CD14-positive monocyte (primary cell): ENCODE measurements around the gene TSHZ1. TPM values are rescaled to one million over a fixed set of nuclear protein-coding genes. Genes with fewer than 3 reads are reported as not detected.

Experiments
- DNase-seq, 3 donors: peaks; one replicate each; pipeline ENCODE4 v3.0.0-alpha.2; 2011 to 2022
- H2AFZ ChIP-seq: 2 replicates; pipeline ENCODE4 v1.6.0; 2012; ENCODE audit warnings: mild to moderate bottlenecking, low read depth, low read length, inconsistent platforms; ENCODE audit not compliant: insufficient read depth, poor library complexity, severe bottlenecking
- H3K27ac ChIP-seq, 2 donors: 1 replicate in 1 of 2; 2 replicates in 1 of 2; pipeline ENCODE4 v1.5.1; 2012 to 2013; ENCODE audit warnings: low read length in 2 of 2, control low read depth in 1 of 2, inconsistent platforms in 1 of 2, low read depth in 1 of 2, mild to moderate bottlenecking in 1 of 2
- H3K27me3 ChIP-seq, 2 donors: one replicate each; pipeline versions ENCODE4 v1.6.0 to v1.6.1; 2011 to 2013; ENCODE audit warnings: low read length in 2 of 2; ENCODE audit not compliant: control insufficient read depth in 2 of 2, insufficient read depth in 2 of 2
- H3K36me3 ChIP-seq, 2 donors: replicated peaks in 1 of 2; 1 replicate in 1 of 2; 2 replicates in 1 of 2; pipeline versions ENCODE4 v1.5.1 to v1.6.1; 2012 to 2013; ENCODE audit warnings: low read length in 2 of 2, control low read depth in 1 of 2, inconsistent platforms in 1 of 2, mild to moderate bottlenecking in 1 of 2; ENCODE audit not compliant: insufficient read depth in 2 of 2, control insufficient read depth in 1 of 2
- H3K4me1 ChIP-seq, 2 donors: 1 replicate in 1 of 2; 2 replicates in 1 of 2; pipeline versions ENCODE4 v1.5.1 to v1.6.1; 2012 to 2013; ENCODE audit warnings: low read length in 2 of 2, control low read depth in 1 of 2, inconsistent platforms in 1 of 2, mild to moderate bottlenecking in 1 of 2, moderate library complexity in 1 of 2; ENCODE audit not compliant: insufficient read depth in 2 of 2, control insufficient read depth in 1 of 2
- H3K4me2 ChIP-seq: replicated peaks from 2 replicates; pipeline ENCODE3; 2012; ENCODE audit warnings: low read length, moderate library complexity, mild to moderate bottlenecking; ENCODE audit not compliant: poor library complexity, severe bottlenecking; ENCODE audit errors: extremely low read depth
- H3K4me3 ChIP-seq, 3 experiments: fragments of 200-600 bp in 1 of 3; sonication (generic) in 1 of 3; replicated peaks in 1 of 3; 1 replicate in 2 of 3; 2 replicates in 1 of 3; pipeline ENCODE4 v1.5.1; 2011 to 2013; ENCODE audit warnings: low read length in 3 of 3, mild to moderate bottlenecking in 3 of 3, control low read depth in 2 of 3, low read depth in 2 of 3, inconsistent platforms in 1 of 3, moderate library complexity in 1 of 3
- H3K79me2 ChIP-seq: 2 replicates; pipeline ENCODE4 v1.6.0; 2012; ENCODE audit warnings: mild to moderate bottlenecking, control low read depth, inconsistent platforms, low read length, moderate library complexity; ENCODE audit not compliant: insufficient read depth
- H3K9ac ChIP-seq: 2 replicates; pipeline ENCODE4 v1.6.0; 2017; ENCODE audit warnings: low read length, mild to moderate bottlenecking; ENCODE audit not compliant: insufficient read depth, poor library complexity, severe bottlenecking
- H3K9me3 ChIP-seq, 2 donors: replicated peaks in 1 of 2; 1 replicate in 1 of 2; 2 replicates in 1 of 2; pipeline versions ENCODE4 v1.5.1 to v1.6.1; 2012 to 2013; ENCODE audit warnings: low read length in 2 of 2, control low read depth in 1 of 2; ENCODE audit not compliant: control insufficient read depth in 1 of 2, insufficient read depth in 1 of 2
- H4K20me1 ChIP-seq: 2 replicates; pipeline ENCODE4 v1.6.0; 2012; ENCODE audit warnings: mild to moderate bottlenecking, low read length, control low read depth, moderate library complexity; ENCODE audit not compliant: insufficient read depth
- H3K27ac Mint-ChIP-seq, 7 donors: one replicate each; pipeline ENCODE4 v1.8.0; 2020; ENCODE audit warnings: mild to moderate bottlenecking in 7 of 7, mixed read lengths in 7 of 7, moderate library complexity in 6 of 7, inconsistent platforms in 2 of 7
- H3K27me3 Mint-ChIP-seq, 3 donors: one replicate each; pipeline ENCODE4 v1.8.0; 2021 to 2022; ENCODE audit warnings: low read depth in 3 of 3, mild to moderate bottlenecking in 3 of 3, mixed read lengths in 3 of 3, moderate library complexity in 3 of 3, inconsistent platforms in 1 of 3
- H3K36me3 Mint-ChIP-seq, 2 donors: one replicate each; pipeline ENCODE4 v1.8.0; 2020; ENCODE audit warnings: mixed read lengths in 2 of 2, inconsistent platforms in 1 of 2, mild to moderate bottlenecking in 1 of 2
- H3K4me1 Mint-ChIP-seq: one replicate; pipeline ENCODE4 v1.8.0; 2020; ENCODE audit warnings: mild to moderate bottlenecking, mixed read lengths
- H3K4me3 Mint-ChIP-seq, 2 donors: one replicate each; pipeline ENCODE4 v1.8.0; 2020; ENCODE audit warnings: mild to moderate bottlenecking in 2 of 2, mixed read lengths in 2 of 2, moderate library complexity in 1 of 2
- H3K9me3 Mint-ChIP-seq, 7 donors: one replicate each; pipeline ENCODE4 v1.8.0; 2020 to 2022; ENCODE audit warnings: mixed read lengths in 7 of 7, mild to moderate bottlenecking in 6 of 7, moderate library complexity in 6 of 7, inconsistent platforms in 2 of 7
- CTCF ChIP-seq: fragments of 200-600 bp; IDR thresholded peaks from one replicate; pipeline ENCODE4 v1.8.0; 2022; ENCODE audit warnings: antibody characterized with exemption, mild to moderate bottlenecking
- WGBS: methylation state at CpG from one replicate; pipeline ENCODE4 v1.1.5; 2013; ENCODE audit warnings: missing lambda C conversion rate; ENCODE audit not compliant: insufficient coverage; 5-methylcytosine and 5-hydroxymethylcytosine counted together
- intact Hi-C, 2 donors: fragments of 100-400 bp; cut with micrococcal nuclease; formaldehyde crosslinking; loops; one replicate each; pipeline versions ENCODE4 v1.15.0 to v1.15.1; 2023
- polyA plus RNA-seq, 3 donors: library from polyadenylated mRNA; depleted of rRNA in 1 of 3; unstranded in 2 of 3; stranded (reverse) in 1 of 3; fragments of 300-500 nt in 2 of 3; fragments of >200 nt in 1 of 3; fragmentation: Illumina TruSeq in 2 of 3; gene quantifications; 1 replicate in 2 of 3; 2 replicates in 1 of 3; pipeline ENCODE4 v1.2.3, GENCODE V29; 2012 to 2021

TSHZ1 gene
- polyA plus RNA-seq, 3 donors = 0.76 to 3.3 (median 1.4) TPM

- H3K4me1 ChIP-seq = peaks cover 0 to 17% of the 10 kb centered on the region in 2 donors
- H3K4me2 ChIP-seq = no peak overlapping the region
- peaks cover 13% of the 10 kb centered on the region for H3K79me2 ChIP-seq
- intact Hi-C loops = loop anchor here in 1 of 2 donors (5.0 kb wide), 1 partner anchor 54 kb away; the partner anchor contains the start of gene PTGR3
- H3K36me3 ChIP-seq = no peaks in the 10 kb centered on the region
- no peak overlapping the region for H3K9ac ChIP-seq
- DNase-seq = no peak
- peaks cover 0 to 2% (median 0%) of the 10 kb centered on the region in 7 donors for H3K9me3 Mint-ChIP-seq
- H4K20me1 ChIP-seq = peaks cover 16% of the 10 kb centered on the region
- no peak for TF ChIP-seq CTCF
- H3K4me3 ChIP-seq = no peak overlapping the region
- no peak overlapping the region for H3K4me3 Mint-ChIP-seq
- H3K36me3 Mint-ChIP-seq = peaks cover 0 to 7% of the 10 kb centered on the region in 2 donors
- peak overlapping the region in 4 of 7 donors; percentile 16 to 82 (median 62) for H3K27ac Mint-ChIP-seq
- H3K27me3 Mint-ChIP-seq = no peaks in the 10 kb centered on the region
- no peaks in the 10 kb centered on the region for H3K9me3 ChIP-seq
- peak overlapping the region in 1 of 2 donors; percentile 1 for H3K27ac ChIP-seq
- peaks cover 21% of the 10 kb centered on the region for H3K4me1 Mint-ChIP-seq
- 92% methylated on average over 4 of the region's 9 CpGs for WGBS
- H3K27me3 ChIP-seq = no peaks in the 10 kb centered on the region
- no peak overlapping the region for H2AFZ ChIP-seq
These were observed 51.0 kb downstream of the TSHZ1 start for GRCh38 chr18:75261430-75262223.

- peak overlapping the region; percentile 42 for H3K4me2 ChIP-seq
- Mint-ChIP-seq H3K4me3 (peak overlapping the region in 1 of 2 donors; percentile 10), H3K27me3 (no peaks in the 10 kb centered on the region), H3K4me1 (peaks cover 27% of the 10 kb centered on the region), H3K27ac (peak overlapping the region in 3 of 7 donors; percentile 72 to 85 (median 78)), H3K36me3 (peaks cover 0 to 7% of the 10 kb centered on the region in 2 donors), H3K9me3 (peaks cover 0 to 2% (median 0%) of the 10 kb centered on the region in 7 donors)
- peaks cover 22% of the 10 kb centered on the region for H4K20me1 ChIP-seq
- DNase-seq = peak in 1 of 3 donors; percentile 60
- H3K27ac ChIP-seq = peak overlapping the region in 1 of 2 donors; percentile 35
- no peak overlapping the region for H3K9ac ChIP-seq
- TF ChIP-seq CTCF = no peak
- H3K9me3 ChIP-seq = no peaks in the 10 kb centered on the region
- H3K4me3 ChIP-seq = peak overlapping the region in 1 of 3 experiments; percentile 9
- intact Hi-C loops = loop anchor here in 1 of 2 donors (5.0 kb wide), 1 partner anchor 55 kb away; the partner anchor contains the start of gene PTGR3
- H3K27me3 ChIP-seq = no peaks in the 10 kb centered on the region
- no peak overlapping the region for H2AFZ ChIP-seq
- peaks cover 11% of the 10 kb centered on the region for H3K79me2 ChIP-seq
- H3K36me3 ChIP-seq = no peaks in the 10 kb centered on the region
- WGBS = 85% methylated on average over 2 of the region's 4 CpGs
- peaks cover under 1 to 23% of the 10 kb centered on the region in 2 donors for H3K4me1 ChIP-seq
These were observed 51.9 kb downstream of the TSHZ1 start for GRCh38 chr18:75262511-75262910.
